GM06990 (cell line): ENCODE results near the gene PRR35.

Experiments
- DNase-seq: peaks from one replicate; pipeline ENCODE4 v3.0.0-alpha.2; 2011; ENCODE audit not compliant: insufficient read length; ENCODE audit errors: extremely low read depth
- H3K27me3 ChIP-seq: replicated peaks from 2 replicates; pipeline ENCODE4 v1.6.0; 2011; ENCODE audit warnings: low read length; ENCODE audit not compliant: control insufficient read depth, insufficient read depth
- H3K36me3 ChIP-seq: 2 replicates; pipeline ENCODE4 v1.5.1; 2011; ENCODE audit warnings: low read length; ENCODE audit not compliant: control insufficient read depth, insufficient read depth
- H3K4me3 ChIP-seq: replicated peaks from 2 replicates; pipeline ENCODE4 v1.5.1; 2011; ENCODE audit warnings: low read depth, mild to moderate bottlenecking, control low read depth, low read length
- TF ChIP-seq, protein P1 (sequence below): IDR thresholded peaks from 2 replicates; pipeline ENCODE4 v1.5.1; 2011; ENCODE audit warnings: low read length, control low read depth, mild to moderate bottlenecking, inconsistent platforms; ENCODE audit not compliant: insufficient read depth, poor library complexity, severe bottlenecking

The PRR35 gene

GRCh38 chr16:521381-522210, 38.6 kb upstream of the PRR35 start:
- peaks cover 9% of the 10 kb centered on the region for H3K36me3 ChIP-seq
- peak; percentile 13 for DNase-seq
- H3K27me3 ChIP-seq: no peaks in the 10 kb centered on the region
- no peak overlapping the region for H3K4me3 ChIP-seq
- TF ChIP-seq, protein P1, sequence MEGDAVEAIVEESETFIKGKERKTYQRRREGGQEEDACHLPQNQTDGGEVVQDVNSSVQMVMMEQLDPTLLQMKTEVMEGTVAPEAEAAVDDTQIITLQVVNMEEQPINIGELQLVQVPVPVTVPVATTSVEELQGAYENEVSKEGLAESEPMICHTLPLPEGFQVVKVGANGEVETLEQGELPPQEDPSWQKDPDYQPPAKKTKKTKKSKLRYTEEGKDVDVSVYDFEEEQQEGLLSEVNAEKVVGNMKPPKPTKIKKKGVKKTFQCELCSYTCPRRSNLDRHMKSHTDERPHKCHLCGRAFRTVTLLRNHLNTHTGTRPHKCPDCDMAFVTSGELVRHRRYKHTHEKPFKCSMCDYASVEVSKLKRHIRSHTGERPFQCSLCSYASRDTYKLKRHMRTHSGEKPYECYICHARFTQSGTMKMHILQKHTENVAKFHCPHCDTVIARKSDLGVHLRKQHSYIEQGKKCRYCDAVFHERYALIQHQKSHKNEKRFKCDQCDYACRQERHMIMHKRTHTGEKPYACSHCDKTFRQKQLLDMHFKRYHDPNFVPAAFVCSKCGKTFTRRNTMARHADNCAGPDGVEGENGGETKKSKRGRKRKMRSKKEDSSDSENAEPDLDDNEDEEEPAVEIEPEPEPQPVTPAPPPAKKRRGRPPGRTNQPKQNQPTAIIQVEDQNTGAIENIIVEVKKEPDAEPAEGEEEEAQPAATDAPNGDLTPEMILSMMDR: no peak

- no peak overlapping the region for H3K4me3 ChIP-seq
- H3K27me3 ChIP-seq: no peaks in the 10 kb centered on the region
- peak; percentile 15 for DNase-seq
- peaks cover 9% of the 10 kb centered on the region for H3K36me3 ChIP-seq
- TF ChIP-seq, protein P1: no peak
Observed at GRCh38 chr16:522320-523096, 37.7 kb upstream of the PRR35 start.

GRCh38 chr16:523097-523741, 37.0 kb upstream of the PRR35 start:
- DNase-seq: no peak
- Histone ChIP-seq H3K4me3 (no peak overlapping the region), H3K27me3 (no peaks in the 10 kb centered on the region), H3K36me3 (peaks cover 9% of the 10 kb centered on the region)
- TF ChIP-seq, protein P1: no peak

GRCh38 chr16:524274-525040, 35.7 kb upstream of the PRR35 start:
- Histone ChIP-seq H3K27me3 (no peaks in the 10 kb centered on the region), H3K36me3 (peaks cover 5% of the 10 kb centered on the region), H3K4me3 (no peak overlapping the region; the same call in 1 of the 2 replicates)
- TF ChIP-seq, protein P1: no peak
- DNase-seq: no peak

DNA sequence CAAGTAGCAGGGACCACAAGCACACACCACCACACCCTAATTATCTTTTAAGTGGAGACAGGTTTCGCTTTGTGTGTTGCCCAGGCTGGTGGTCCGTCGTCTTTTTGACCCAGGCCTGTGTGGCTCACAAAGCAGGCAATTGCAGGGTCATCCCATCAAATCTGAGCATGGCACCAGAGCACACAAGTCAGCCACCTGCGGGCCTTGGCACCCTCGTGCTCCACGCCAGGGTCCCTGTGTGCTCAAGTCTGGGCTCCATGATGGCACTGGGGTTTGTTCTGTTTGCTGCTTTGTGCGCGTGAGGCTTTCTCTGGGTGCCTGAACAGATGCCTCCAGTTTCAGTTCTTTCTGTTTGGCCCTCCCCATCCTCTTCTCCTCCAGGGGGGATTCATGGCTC, 35.1 kb upstream of the PRR35 start:
- peak; percentile 48 for DNase-seq
- H3K4me3 ChIP-seq: peak overlapping the region; percentile 19
- H3K27me3 ChIP-seq: no peaks in the 10 kb centered on the region
- TF ChIP-seq, protein P1: no peak
- H3K36me3 ChIP-seq: peaks cover 5% of the 10 kb centered on the region
